ENCODE data around the gene GPRC5B.

Gene GPRC5B

DNA sequence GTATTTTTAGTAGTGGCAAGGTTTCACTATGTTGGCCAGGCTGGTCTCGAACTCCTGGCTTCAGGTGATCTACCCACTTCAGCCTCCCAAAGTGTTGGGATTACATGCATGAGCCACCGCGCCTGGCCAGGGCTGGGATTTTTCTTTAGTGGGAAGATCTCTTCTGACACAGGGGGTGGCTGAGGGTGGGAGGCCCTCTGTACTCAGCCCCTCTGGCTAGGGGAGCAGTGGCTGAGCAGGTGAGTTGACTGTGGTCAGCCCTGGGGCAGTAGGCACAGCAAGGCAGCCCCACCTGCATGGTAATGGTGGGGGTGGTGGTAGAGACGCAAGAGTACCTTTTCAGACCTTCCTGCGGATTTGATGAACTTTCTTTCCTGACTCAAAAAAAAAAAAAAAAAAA, 12.3 kb upstream of the GPRC5B start:
- DNase-seq, result no peak

GRCh38 chr16:19894586-19894985, 9.9 kb upstream of the GPRC5B start:
- DNase-seq, result no peak

- DNase-seq, result no peak
Measured at GRCh38 chr16:19892902-19893301, 8.3 kb upstream of the GPRC5B start.

DNA sequence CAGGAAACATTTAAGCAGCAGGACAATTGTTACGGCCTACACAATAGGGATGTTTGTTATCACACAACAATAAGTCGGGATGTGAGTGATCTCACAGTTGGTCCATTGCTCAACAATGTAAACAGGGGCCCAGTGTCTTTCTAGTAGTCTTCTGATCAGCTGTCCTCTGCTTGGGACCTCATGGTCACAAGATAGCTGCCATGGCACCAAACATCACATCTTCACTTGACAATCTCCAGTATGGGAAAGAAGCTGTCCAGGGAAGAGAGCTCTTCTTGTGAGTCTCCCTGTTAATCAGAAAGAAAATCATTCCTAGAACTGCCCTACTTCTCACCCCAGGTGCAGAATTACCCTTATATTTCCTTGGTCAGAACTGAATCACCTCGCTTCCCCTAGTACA, 6.3 kb upstream of the GPRC5B start:
- no peak for DNase-seq

GRCh38 chr16:19888834-19889233, 4.2 kb upstream of the GPRC5B start:
- DNase-seq, result no peak

DNA sequence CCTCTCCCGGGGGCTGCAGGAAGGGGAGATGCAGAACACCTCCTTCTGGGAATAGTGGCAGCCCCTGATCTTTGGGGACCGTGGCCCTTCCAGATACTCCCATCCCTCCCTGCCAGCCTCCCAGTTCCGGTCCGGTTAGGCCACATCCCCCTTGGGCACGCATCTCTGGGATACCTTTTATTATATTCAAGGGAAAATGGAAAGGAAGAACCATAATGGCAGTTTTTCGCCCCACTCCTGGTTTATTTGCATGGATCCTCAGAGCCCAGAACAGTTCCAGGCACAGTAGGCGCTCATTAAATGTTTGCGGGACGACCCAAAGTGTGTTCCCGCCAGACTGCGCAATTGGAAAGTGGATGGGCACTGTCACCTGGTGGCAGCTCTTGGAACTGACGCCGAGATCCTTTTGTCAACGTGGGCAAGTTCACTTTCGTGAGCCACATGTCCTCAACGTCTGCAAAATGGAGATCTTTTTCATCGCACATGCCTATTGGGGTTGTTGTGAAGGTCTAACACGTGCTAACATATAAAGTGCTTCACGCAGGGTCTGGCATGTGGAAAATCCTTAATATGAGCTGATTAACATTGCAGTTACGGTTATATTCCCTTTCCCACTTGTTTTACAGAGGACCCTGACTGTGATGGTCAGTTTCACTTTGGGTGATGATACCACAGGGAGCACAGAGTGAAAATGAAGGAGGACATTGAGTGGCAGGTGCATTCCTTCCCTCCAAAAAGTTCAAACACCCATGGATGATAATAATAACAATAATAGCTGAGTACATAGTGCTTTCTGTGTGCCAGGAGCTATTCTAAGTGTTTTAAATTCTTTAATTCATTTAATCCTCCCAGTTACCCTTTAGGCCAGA, 1.7 kb upstream of the GPRC5B start:
- peak; percentile 42 for DNase-seq

DNA sequence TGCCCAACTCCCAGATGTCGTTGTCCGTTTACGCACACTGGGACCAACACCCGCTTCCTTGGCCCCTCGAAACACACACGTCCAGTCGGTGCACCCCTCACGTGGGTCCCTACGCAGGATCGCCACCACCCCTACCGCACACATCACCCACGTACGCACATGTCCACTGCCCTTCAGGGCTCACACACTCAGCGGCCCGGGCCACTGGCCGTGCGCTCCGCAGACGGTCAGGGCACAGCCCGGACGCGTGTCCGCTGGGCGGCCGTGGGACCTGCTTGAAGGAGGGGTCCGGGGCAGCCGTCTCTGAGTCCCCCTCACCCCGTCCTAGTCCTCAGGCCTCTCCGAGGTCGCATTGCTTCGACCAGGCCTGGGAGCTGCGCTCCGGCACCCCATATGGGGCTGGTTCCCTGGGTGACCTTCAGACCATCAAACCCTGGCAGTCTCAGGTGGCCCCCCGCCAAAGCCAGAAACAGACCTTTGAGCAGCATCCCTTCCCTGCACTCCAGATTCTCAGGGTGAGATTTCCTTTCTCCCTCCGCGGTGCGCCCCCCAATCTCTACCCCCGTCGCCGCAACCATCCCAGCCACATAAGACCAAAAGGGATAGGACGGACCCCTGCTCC, 914 bp upstream of the GPRC5B start:
- DNase-seq, result no peak

DNA sequence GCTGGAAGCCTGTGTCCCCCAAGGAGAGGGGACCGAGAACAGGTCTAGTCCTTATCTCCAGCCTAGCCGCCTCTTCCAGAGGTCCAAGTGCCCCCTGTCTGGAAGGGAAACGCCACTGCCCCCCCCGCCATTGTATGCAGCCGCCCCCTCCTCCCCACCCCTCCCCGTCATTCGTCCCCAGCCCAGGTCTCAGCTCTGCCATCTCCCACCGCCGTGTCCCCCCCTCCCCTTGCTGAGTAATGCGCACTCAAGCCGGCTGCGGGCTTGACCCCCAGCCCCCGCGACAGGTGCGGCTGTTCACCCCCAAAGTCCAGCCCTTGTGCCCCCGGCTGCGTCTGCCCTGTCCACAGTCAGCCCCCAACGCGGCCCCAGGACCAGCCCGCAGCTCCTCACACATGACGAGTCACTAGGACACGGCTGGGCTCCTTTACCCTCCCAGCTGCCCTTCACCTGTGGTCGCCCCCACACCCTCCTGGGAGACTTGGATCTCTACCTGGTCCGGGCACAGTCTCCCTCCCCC, 622 bp downstream of the GPRC5B start:
- no peak for DNase-seq

- no peak for DNase-seq
Measured at GRCh38 chr16:19883296-19883965, 1.2 kb downstream of the GPRC5B start.

DNA sequence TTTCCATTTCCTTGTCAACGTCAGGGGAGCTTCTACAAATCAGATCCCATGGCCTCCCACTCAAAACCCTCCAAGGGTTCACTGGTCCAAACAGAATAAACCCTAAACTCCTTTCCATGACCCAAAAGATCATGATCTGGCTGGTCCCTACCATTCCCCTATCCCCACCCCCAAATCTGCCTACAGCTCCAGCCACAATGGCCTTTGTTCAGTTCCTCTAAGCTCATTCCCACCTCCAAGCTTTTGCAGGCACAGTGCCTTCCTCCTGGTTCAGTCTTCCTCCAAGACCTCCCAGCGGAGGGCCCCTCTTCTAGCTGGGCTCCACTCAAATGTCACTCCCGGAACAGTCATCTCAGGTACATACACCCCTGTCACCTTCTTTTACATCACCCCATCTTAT, 2.0 kb downstream of the GPRC5B start:
- no peak for DNase-seq

DNA sequence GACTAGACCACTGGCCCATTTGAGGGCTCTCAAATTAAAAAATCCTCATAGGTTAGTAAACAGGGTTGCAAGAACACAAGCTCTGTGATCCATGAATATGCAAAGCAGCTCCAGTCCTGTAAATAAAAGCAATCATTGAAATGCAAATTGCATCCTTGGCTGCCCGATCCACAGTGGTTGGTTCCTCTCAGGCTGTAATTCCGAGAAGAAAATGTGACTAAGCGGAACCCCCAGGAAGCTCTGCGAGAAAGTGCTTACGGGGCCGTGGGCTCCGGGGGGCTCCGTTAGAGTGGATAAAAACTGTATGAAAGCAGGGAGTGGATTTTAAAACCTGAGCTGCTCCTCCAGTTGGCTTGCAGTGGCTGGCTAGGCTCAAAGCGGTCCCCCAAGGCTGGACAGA, 2.5 kb downstream of the GPRC5B start:
- no peak for DNase-seq

DNA sequence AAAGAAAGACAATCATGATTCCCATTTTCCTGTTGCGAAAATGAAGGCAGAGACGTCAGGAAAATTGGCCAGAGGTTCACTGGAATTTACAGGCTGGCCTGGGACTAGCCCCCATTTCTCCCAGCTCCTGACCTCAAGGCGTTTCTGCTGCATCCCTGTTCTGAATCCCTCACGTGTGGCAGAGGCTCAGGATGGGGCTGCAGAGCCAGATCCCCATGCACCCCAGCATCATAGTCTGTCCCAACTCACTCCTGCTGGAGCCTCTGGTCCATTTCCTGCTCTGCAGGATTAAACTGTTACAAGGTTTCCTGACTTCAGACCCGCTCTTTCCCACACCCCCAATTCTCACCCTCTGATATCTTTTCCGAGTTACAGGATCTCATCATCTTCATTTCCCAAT, 2.9 kb downstream of the GPRC5B start:
- no peak for DNase-seq

DNA sequence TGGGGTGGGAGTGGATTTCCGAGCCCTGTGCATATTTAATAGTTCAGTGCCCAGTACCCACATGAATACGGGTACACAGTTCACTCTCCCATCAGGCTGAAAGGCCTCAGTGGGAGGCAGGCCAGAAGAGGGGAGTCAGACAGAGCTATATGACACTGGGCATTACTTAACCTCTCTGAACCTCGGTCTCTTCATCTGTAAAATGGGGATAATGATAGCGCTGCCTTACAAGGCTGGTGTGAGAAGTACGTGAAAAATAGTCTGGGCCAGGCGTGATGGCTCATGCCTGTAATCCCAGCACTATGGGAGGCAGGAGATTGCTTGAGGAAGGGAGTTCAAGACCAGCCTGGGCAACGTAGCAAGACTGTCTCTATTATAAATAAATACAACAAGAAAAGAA, 3.6 kb downstream of the GPRC5B start:
- no peak for DNase-seq

GRCh38 chr16:19879241-19879792, 5.3 kb downstream of the GPRC5B start:
- peak; percentile 40 for DNase-seq

DNA sequence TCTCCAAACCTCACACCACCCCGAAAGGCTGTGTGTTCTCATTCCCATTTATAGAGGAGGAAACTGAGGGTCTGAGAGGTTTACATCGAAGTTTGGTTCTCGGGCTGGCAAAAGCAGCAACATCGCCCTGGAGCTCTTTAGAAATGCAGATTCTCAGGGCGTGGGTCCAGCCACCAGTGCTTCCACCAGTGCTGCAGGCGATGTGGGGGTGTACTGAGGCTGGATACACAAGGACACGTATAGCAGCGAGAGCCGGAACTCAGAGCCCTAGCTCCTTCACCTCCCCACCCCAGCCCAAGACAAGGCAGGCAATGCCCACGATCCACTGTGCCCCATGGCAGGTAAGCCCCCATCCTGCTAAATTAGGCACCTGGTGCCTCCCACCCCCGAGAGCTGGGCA, 5.9 kb downstream of the GPRC5B start:
- DNase-seq, result no peak

DNA sequence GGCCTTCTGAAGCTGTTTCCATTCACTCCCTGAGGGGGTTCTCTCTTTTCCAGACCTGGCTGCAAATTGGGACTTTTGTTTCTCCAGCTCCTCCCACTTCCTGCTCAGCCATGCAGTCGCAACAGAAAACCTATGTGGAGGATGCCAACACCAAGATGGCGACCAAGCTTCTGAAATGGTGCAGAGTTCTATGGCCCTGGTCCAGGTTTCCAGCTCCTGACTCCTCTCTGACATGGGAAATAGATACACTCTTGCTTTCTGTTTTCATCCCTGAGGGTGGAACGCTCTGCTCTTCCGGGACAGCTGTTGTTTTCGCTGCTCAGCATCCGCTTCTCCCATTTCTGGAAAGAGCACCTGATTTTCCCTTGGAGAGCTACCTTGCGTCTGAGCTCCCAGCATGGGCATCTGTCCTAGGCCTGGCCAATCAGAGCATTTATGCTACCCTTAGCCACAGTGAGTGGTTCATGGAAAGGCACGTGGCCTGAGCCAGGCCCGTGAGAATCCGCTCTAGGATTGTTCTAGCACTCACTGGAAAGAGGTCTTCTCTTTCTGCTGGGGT, 8.1 kb downstream of the GPRC5B start:
- DNase-seq, result no peak

DNA sequence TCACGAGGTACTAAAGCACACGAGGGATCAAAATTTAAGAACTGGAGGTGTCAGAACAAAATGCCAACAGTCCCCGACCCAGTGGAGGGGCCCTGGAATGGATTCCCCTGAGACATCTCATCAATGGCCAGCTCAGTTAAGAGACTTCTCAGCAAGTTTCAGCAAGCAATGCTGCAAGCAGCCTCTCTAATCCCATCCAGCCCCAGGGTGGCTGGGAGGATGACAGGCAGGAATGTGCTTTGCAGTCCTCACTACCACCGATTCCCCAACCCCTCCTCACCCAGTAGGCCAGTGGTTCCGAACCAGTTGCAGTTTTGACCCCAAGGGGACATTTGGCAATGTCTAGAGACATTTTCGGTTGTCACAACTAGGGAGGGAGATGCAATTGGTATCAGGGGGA, 8.7 kb downstream of the GPRC5B start:
- DNase-seq, result no peak

DNA sequence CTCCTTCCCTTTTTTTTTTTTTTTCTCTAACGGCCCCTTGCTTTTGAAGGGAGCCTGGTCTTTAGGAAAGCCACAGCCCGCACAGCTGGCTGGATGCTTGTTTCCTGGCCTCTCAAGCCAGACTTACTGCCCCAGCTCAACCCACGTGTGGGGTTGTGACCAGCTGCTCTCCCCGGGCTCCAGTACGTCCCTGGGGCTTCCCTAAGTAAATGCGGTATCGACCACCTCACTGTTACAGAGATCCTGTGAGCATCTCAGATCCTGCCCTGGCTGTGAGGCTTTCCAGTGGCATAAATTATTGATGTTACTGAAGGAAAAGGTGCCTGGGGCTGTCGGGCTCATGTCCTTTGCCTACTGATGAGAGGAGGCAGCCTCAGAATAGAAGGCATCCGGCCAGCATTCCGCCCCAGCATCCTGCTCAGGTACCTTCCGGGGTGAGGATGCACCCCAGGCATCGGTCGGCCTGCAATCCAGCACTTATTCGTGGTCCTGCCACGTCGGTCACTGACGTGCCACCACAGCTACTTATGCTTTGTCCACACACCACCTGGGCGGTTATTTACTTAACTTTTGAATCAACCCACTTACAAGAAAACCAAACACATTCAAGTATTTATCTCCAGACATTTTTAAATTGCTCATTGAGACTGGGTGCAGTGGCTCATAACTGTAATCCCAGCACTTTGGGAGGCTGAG, 9.6 kb downstream of the GPRC5B start:
- peak; percentile 64 for DNase-seq

- no peak for DNase-seq
Measured at GRCh38 chr16:19874026-19874425, 10.6 kb downstream of the GPRC5B start.

GRCh38 chr16:19872935-19873334, 11.7 kb downstream of the GPRC5B start:
- DNase-seq, result no peak

DNA sequence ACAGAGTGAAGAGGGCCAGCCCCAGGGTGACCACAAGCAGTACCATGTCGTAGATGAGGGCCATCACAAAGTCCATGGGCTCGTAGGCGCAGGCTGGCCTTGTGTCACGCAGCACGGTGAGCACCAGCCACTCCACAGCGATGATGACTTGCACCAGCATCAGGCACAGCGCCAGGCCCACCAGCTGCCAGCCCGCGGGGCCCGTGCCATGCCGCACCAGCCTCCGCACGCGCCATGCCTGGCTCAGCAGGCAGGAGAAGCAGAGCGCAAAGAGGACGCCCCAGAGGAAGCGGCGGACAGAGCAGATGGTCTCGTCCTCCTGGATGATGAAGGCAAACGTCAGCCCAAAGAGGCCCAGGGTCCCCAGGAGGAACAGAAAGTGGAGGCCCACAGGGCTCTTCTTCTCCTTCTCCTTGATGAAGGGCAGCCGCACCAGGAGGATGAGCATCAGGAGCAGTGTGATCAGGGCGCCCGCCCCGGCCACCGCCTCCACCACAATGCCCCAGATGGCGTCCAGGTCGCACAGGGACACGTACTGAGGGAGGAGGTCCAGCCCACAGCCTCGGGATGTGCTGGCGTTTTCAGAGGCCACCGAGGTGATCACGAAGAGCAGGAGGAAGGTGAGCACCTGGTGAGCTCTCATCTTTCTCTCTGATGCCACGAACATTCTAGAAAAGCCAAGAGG, 12.3 kb downstream of the GPRC5B start:
- DNase-seq, result no peak

DNA sequence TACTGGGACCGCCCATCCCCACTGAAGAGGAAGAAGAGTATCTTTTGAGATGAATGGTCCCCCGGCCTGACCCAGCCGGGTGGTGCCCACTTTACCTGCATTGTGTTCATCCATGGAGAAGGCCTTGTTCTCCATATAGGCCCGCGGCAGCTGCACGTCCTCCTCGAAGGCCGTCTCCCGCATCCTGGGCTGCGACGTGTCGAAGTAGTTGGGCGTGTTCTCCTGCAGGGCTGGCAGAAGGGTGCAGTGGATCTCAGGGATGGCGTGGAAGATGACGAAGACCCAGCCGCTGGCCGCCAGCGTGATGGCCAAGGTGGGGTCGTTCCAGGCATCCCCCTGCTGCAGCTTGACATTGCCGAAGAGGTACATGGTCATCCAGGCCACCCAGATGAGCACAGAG, 12.9 kb downstream of the GPRC5B start:
- no peak for DNase-seq

Measured in NCI-H2029 treated with DMSO at 0.1 percent for 48 hours (cell line).